Gastrocnemius medialis (tissue), 4 donors: ENCODE measurements around the gene UMOD. TPM values are rescaled to one million over a fixed set of nuclear protein-coding genes. Genes with fewer than 3 reads are reported as not detected.

Experiments used
- ATAC-seq, 2 donors: fragments of 150-250 bp; one replicate each; pipeline ENCODE4 v1.9.1; 2016
- DNase-seq, 2 donors: peaks; one replicate each; pipeline ENCODE4 v3.0.0-alpha.2; 2019
- H3K27ac ChIP-seq, 4 donors: fragments of 200-600 bp; sonication (generic); 1 replicate in 1 of 4; 2 replicates in 3 of 4; pipeline ENCODE4 v1.5.1; 2016 to 2018; ENCODE audit warnings: mild to moderate bottlenecking in 2 of 4, moderate library complexity in 1 of 4
- H3K27me3 ChIP-seq, 3 donors: fragments of 200-600 bp; sonication (generic) in 2 of 3; 1 replicate in 1 of 3; 2 replicates in 2 of 3; pipeline versions ENCODE4 v1.5.1 to v1.6.0; 2016 to 2019; ENCODE audit warnings: mild to moderate bottlenecking in 1 of 3, moderate library complexity in 1 of 3
- H3K36me3 ChIP-seq, 2 donors: fragments of 200-600 bp; sonication (generic) in 1 of 2; one replicate each; pipeline ENCODE4 v1.5.1; 2017 to 2018
- H3K4me1 ChIP-seq, 2 donors: fragments of 200-600 bp; sonication (generic) in 1 of 2; one replicate each; pipeline ENCODE4 v1.5.1; 2016 to 2017; ENCODE audit warnings: mild to moderate bottlenecking in 2 of 2
- H3K4me3 ChIP-seq, 4 donors: fragments of 200-600 bp; sonication (generic) in 3 of 4; 1 replicate in 1 of 4; 2 replicates in 3 of 4; pipeline ENCODE4 v1.5.1; 2016 to 2019; ENCODE audit warnings: mild to moderate bottlenecking in 2 of 4
- H3K9me3 ChIP-seq, 3 donors: fragments of 200-600 bp; sonication (generic) in 2 of 3; 1 replicate in 1 of 3; 2 replicates in 2 of 3; pipeline ENCODE4 v1.5.1; 2016 to 2019
- CTCF ChIP-seq, 5 experiments: fragments of 450-650 bp in 3 of 5; fragments of 200-600 bp in 2 of 5; sonication (generic) in 2 of 5; IDR thresholded peaks in 4 of 5; conservative IDR thresholded peaks in 1 of 5; 1 replicate in 4 of 5; 2 replicates in 1 of 5; pipeline ENCODE4 v1.5.1; 2016 to 2019; ENCODE audit warnings: antibody characterized with exemption in 5 of 5, mild to moderate bottlenecking in 3 of 5, moderate library complexity in 3 of 5
- POLR2A ChIP-seq, 2 donors: fragments of 450-650 bp; IDR thresholded peaks; one replicate each; pipeline ENCODE4 v1.6.1; 2017; ENCODE audit warnings: antibody characterized with exemption in 2 of 2, mild to moderate bottlenecking in 2 of 2, moderate library complexity in 2 of 2
- in situ Hi-C, 4 donors: fragments of 200-750 bp; cut with MboI; loops; one replicate each; pipeline versions ENCODE4 v1.15.0 to v1.8.0; 2017; ENCODE audit warnings: low sequenced_read_pairs in 4 of 4
- intact Hi-C: fragments of 100-400 bp; cut with DNase I; formaldehyde crosslinking; loops from one replicate; pipeline ENCODE4 v1.15.1; 2023; ENCODE audit warnings: low total_unique reads
- total RNA-seq, 4 donors: library from RNA; depleted of rRNA; stranded (reverse); fragments of >200 nt; gene quantifications; one replicate each; pipeline versions ENCODE4 v1.1.0 to v1.2.3, GENCODE V29; 2016

The UMOD gene
- total RNA-seq, 4 donors from 2014 or later: not detected

GRCh38 chr16:20391045-20391444, 38.5 kb upstream of the UMOD start:
- ATAC-seq (no peak), DNase-seq (no peak)
- Histone ChIP-seq H3K9me3 (no peaks in the 10 kb centered on the region), H3K4me3 (no peak overlapping the region), H3K27ac (no peak overlapping the region), H3K36me3 (no peaks in the 10 kb centered on the region), H3K27me3 (no peaks in the 10 kb centered on the region), H3K4me1 (no peaks in the 10 kb centered on the region)
- TF ChIP-seq POLR2A (IDR thresholded peaks at IDR 0.05) (no peak), CTCF (IDR thresholded peaks at IDR 0.05 in 4 of 5, conservative IDR thresholded peaks at IDR 0.05 in 1 of 5) (no peak)
- in situ Hi-C loops: loop anchor here in 3 of 4 donors (25.0 kb wide), 1 partner anchor 479 kb away; no protein-coding TSS in a partner anchor
- intact Hi-C loops: no loop called here

GRCh38 chr16:20388854-20389253, 36.3 kb upstream of the UMOD start:
- Histone ChIP-seq H3K4me3 (no peak overlapping the region), H3K27ac (no peak overlapping the region), H3K9me3 (no peaks in the 10 kb centered on the region), H3K27me3 (no peaks in the 10 kb centered on the region), H3K4me1 (no peaks in the 10 kb centered on the region), H3K36me3 (no peaks in the 10 kb centered on the region)
- TF ChIP-seq POLR2A (IDR thresholded peaks at IDR 0.05): no peak
- DNase-seq (no peak), ATAC-seq (no peak)
- in situ Hi-C loops: loop anchor here in 3 of 4 donors (25.0 kb wide), 1 partner anchor 477 kb away; no protein-coding TSS in a partner anchor
- intact Hi-C loops: loop anchor here (10.0 kb wide), 1 partner anchor 834 kb away; the partner anchor contains the start of gene VPS35L

GRCh38 chr16:20387978-20388377, 35.5 kb upstream of the UMOD start:
- no peak for DNase-seq
- Histone ChIP-seq H3K27me3 (no peaks in the 10 kb centered on the region), H3K4me3 (no peak overlapping the region), H3K36me3 (no peaks in the 10 kb centered on the region), H3K9me3 (no peaks in the 10 kb centered on the region), H3K4me1 (no peaks in the 10 kb centered on the region), H3K27ac (no peak overlapping the region)
- TF ChIP-seq CTCF (IDR thresholded peaks at IDR 0.05 in 4 of 5, conservative IDR thresholded peaks at IDR 0.05 in 1 of 5) (no peak), POLR2A (IDR thresholded peaks at IDR 0.05) (no peak)
- in situ Hi-C loops (loop anchor here in 3 of 4 donors (25.0 kb wide), 1 partner anchor 476 kb away; no protein-coding TSS in a partner anchor), intact Hi-C loops (loop anchor here (10.0 kb wide), 1 partner anchor 833 kb away; the partner anchor contains the start of gene VPS35L)
- no peak for ATAC-seq

- ATAC-seq: peak in 1 of 2 donors; percentile 36
- no peaks in the 10 kb centered on the region for H3K27me3 ChIP-seq
- H3K36me3 ChIP-seq: no peaks in the 10 kb centered on the region
- peak; percentile 16 to 29 for DNase-seq
- in situ Hi-C loops (loop anchor here in 3 of 4 donors (25.0 kb wide), 1 partner anchor 474 kb away; no protein-coding TSS in a partner anchor), intact Hi-C loops (loop anchor here (10.0 kb wide), 1 partner anchor 831 kb away; the partner anchor contains the start of gene VPS35L)
- H3K4me1 ChIP-seq: no peaks in the 10 kb centered on the region
- no peak overlapping the region for H3K4me3 ChIP-seq
- TF ChIP-seq POLR2A (IDR thresholded peaks at IDR 0.05): no peak
- TF ChIP-seq CTCF (IDR thresholded peaks at IDR 0.05 in 4 of 5, conservative IDR thresholded peaks at IDR 0.05 in 1 of 5): peak; percentile 19 to 75 (median 49)
- H3K27ac ChIP-seq: no peak overlapping the region
- H3K9me3 ChIP-seq: no peaks in the 10 kb centered on the region
These were observed 33.6 kb upstream of the UMOD start for GRCh38 chr16:20385844-20386832.
